A549 (cell line): Measurements from ENCODE around the gene MMP11. TPM values are rescaled to one million over a fixed set of nuclear protein-coding genes. Genes with fewer than 3 reads are reported as not detected.

Experiments used
- ATAC-seq, 2 experiments: fragments of 200-7000 bp in 1 of 2; fragments of >200 bp in 1 of 2; cut with Nextera tagmentation in 1 of 2; cut with Tn5 transposase in 1 of 2; 3 replicates each; pipeline versions ENCODE4 v1.8.0 to v1.9.1; 2018 to 2020; ENCODE audit warnings: mild to moderate bottlenecking in 1 of 2, moderate library complexity in 1 of 2
- CTCF ChIA-PET: fragments of 300-600 bp; sonication (Branson Sonifier 250); formaldehyde crosslinking; extraction: SDS; loops from one replicate; lab custom pipeline; 2021; ENCODE audit warnings: antibody characterized with exemption, inconsistent platforms; lab: Yijun Ruan, JAX
- POLR2A ChIA-PET: fragments of 350-600 bp; formaldehyde crosslinking; extraction: SDS; loops from one replicate; lab custom pipeline; 2021; ENCODE audit warnings: antibody characterized with exemption, inconsistent platforms; lab: Yijun Ruan, JAX
- DNase-seq, 2 experiments: peaks; one replicate each; pipeline versions ENCODE4 v3.0.0 to v3.0.0-alpha.2; 2011 to 2016; ENCODE audit warnings: low read depth in 1 of 2, low spot score in 1 of 2
- FAIRE-seq: peaks from 2 replicates; lab custom pipeline; 2011; peaks lifted over from hg19 to GRCh38; lab: Jason Lieb, UNC
- H3K27ac ChIP-seq, 2 experiments: fragments of >200 bp; sonication (Bioruptor Twin); formaldehyde crosslinking; 3 replicates each; pipeline ENCODE4 v1.5.1; 2016 to 2017
- H3K4me1 ChIP-seq: fragments of >200 bp; sonication (Bioruptor Twin); formaldehyde crosslinking; 3 replicates; pipeline ENCODE4 v1.6.1; 2016
- H3K4me2 ChIP-seq: fragments of >200 bp; sonication (Bioruptor Twin); formaldehyde crosslinking; 3 replicates; pipeline ENCODE4 v1.6.1; 2016
- H3K4me3 ChIP-seq: fragments of >200 bp; sonication (Bioruptor Twin); formaldehyde crosslinking; 3 replicates; pipeline ENCODE4 v1.5.1; 2016
- H3K9me3 ChIP-seq: fragments of >200 bp; sonication (Bioruptor Twin); formaldehyde crosslinking; 3 replicates; pipeline ENCODE4 v1.6.1; 2016
- BHLHE40 ChIP-seq: IDR thresholded peaks from 2 replicates; pipeline ENCODE4 v1.6.1; 2012; ENCODE audit warnings: low read depth, low read length, inconsistent platforms
- CBX2 ChIP-seq: fragments of 200-600 bp; sonication (generic); IDR thresholded peaks from 2 replicates; pipeline ENCODE4 v1.6.1; 2016; ENCODE audit warnings: low read depth, mild to moderate bottlenecking, borderline replicate concordance
- CBX8 ChIP-seq: fragments of 200-600 bp; sonication (generic); IDR thresholded peaks from 2 replicates; pipeline ENCODE4 v1.6.1; 2016
- CEBPB ChIP-seq, 2 experiments: fragments of >200 bp in 1 of 2; sonication (Bioruptor Twin) in 1 of 2; formaldehyde crosslinking in 1 of 2; IDR thresholded peaks; 2 replicates each; pipeline ENCODE4 v1.6.1; 2012 to 2016
- E2F6 ChIP-seq: IDR thresholded peaks from 2 replicates; pipeline ENCODE4 v1.6.1; 2012; ENCODE audit warnings: low read depth, borderline replicate concordance
- EHF ChIP-seq: fragments of 250-450 bp; sonication (Bioruptor Pico); IDR thresholded peaks from 2 replicates; pipeline ENCODE4 v1.5.0; 2020; ENCODE audit warnings: mild to moderate bottlenecking
- ELK1 ChIP-seq: fragments of 150-350 bp; IDR thresholded peaks from 2 replicates; pipeline ENCODE4 v1.6.1; 2014; ENCODE audit warnings: low read depth, mild to moderate bottlenecking, low read length
- EP300 ChIP-seq, 2 experiments: fragments of >200 bp; sonication (Bioruptor Twin); formaldehyde crosslinking; IDR thresholded peaks; 2 replicates in 1 of 2; 3 replicates in 1 of 2; pipeline ENCODE4 v1.6.1; 2016 to 2017
- HOXA7 ChIP-seq: fragments of 250-450 bp; sonication (Bioruptor Pico); IDR thresholded peaks from 2 replicates; pipeline ENCODE4 v1.5.0; 2020; ENCODE audit warnings: mild to moderate bottlenecking, moderate library complexity
- JUN ChIP-seq, 2 experiments: fragments of >200 bp; sonication (Bioruptor Twin); formaldehyde crosslinking; IDR thresholded peaks; 2 replicates in 1 of 2; 3 replicates in 1 of 2; pipeline ENCODE4 v1.6.1; 2016 to 2017
- JUNB ChIP-seq: fragments of >200 bp; sonication (Bioruptor Twin); formaldehyde crosslinking; IDR thresholded peaks from 2 replicates; pipeline ENCODE4 v1.6.1; 2016
- MAFK ChIP-seq: fragments of 450-650 bp; IDR thresholded peaks from 2 replicates; pipeline ENCODE4 v1.6.1; 2014; ENCODE audit not compliant: partially characterized antibody
- MAZ ChIP-seq: fragments of 150-350 bp; IDR thresholded peaks from 2 replicates; pipeline ENCODE4 v1.6.1; 2014; ENCODE audit warnings: antibody characterized with exemption, low read depth, low read length, borderline replicate concordance
- NFE2L2 ChIP-seq: fragments of 150-350 bp; conservative IDR thresholded peaks from 2 replicates; pipeline ENCODE4 v1.6.1; 2014; ENCODE audit warnings: low read length
- NPAS2 ChIP-seq: fragments of 250-450 bp; sonication (Bioruptor Pico); IDR thresholded peaks from 2 replicates; pipeline ENCODE4 v1.8.0; 2022; ENCODE audit warnings: mild to moderate bottlenecking, moderate library complexity, borderline replicate concordance
- RAD21 ChIP-seq, 2 experiments: fragments of >200 bp in 1 of 2; sonication (Bioruptor Twin) in 1 of 2; formaldehyde crosslinking in 1 of 2; IDR thresholded peaks in 1 of 2; conservative IDR thresholded peaks in 1 of 2; 2 replicates in 1 of 2; 3 replicates in 1 of 2; pipeline ENCODE4 v1.6.1; 2012 to 2018; ENCODE audit warnings: inconsistent platforms in 1 of 2
- RARB ChIP-seq: fragments of 250-450 bp; sonication (Bioruptor Pico); IDR thresholded peaks from 2 replicates; pipeline ENCODE4 v1.8.0; 2021; ENCODE audit warnings: mild to moderate bottlenecking, moderate library complexity
- RCOR1 ChIP-seq: fragments of 150-350 bp; IDR thresholded peaks from 2 replicates; pipeline ENCODE4 v1.6.1; 2014; ENCODE audit warnings: antibody characterized with exemption, low read length, low read depth
- RNF2 ChIP-seq: fragments of 200-600 bp; sonication (generic); IDR thresholded peaks from 2 replicates; pipeline ENCODE4 v1.6.1; 2016; ENCODE audit warnings: low read depth, mild to moderate bottlenecking, antibody characterized with exemption, moderate library complexity, borderline replicate concordance
- USF2 ChIP-seq: fragments of 450-650 bp; IDR thresholded peaks from 2 replicates; pipeline ENCODE4 v1.6.1; 2014; ENCODE audit warnings: antibody characterized with exemption
- ZC3H11A ChIP-seq: fragments of 450-650 bp; IDR thresholded peaks from 2 replicates; pipeline ENCODE4 v1.6.1; 2014; ENCODE audit warnings: antibody characterized with exemption, mild to moderate bottlenecking
- ZFP36 ChIP-seq: fragments of 450-650 bp; IDR thresholded peaks from 2 replicates; pipeline ENCODE4 v1.6.1; 2014; ENCODE audit warnings: borderline replicate concordance; ENCODE audit not compliant: partially characterized antibody
- WGBS: methylation state at CpG from one replicate; pipeline ENCODE4 v1.1.6; 2017; ENCODE audit errors: missing lambda C conversion rate; 5-methylcytosine and 5-hydroxymethylcytosine counted together
- polyA plus RNA-seq, 4 experiments: library from polyadenylated mRNA; depleted of rRNA in 3 of 4; stranded (reverse); fragments of >200 nt; fragmentation: RNase III in 1 of 4; extraction: RNeasy Plus Mini Kit Qiagen cat#74134 plus additional on column Dnase treatment in 1 of 4; gene quantifications; 2 replicates in 3 of 4; 3 replicates in 1 of 4; pipeline ENCODE4 v1.2.3, GENCODE V29; 2011 to 2017
- TF ChIP-seq, protein P1 (sequence below): fragments of >200 bp; sonication (Bioruptor Twin); formaldehyde crosslinking; IDR thresholded peaks from 3 replicates; pipeline ENCODE4 v1.6.1; 2016

MMP11 gene
- polyA plus RNA-seq, 2 of the 4 experiments (the other 2 are of a cell fraction) = 0.23 to 0.36 TPM

- DNase-seq (no peak), FAIRE-seq (no peak), ATAC-seq (no peak)
- CTCF ChIA-PET = interaction anchor here (0.7 to 3.2 kb wide), 7 partner anchors 15 to 56 kb away, joined by 3 to 14 read pairs (median 4); partner anchors contain the start of gene CHCHD10
- Histone ChIP-seq H3K4me2 (no peak overlapping the region), H3K9me3 (no peaks in the 10 kb centered on the region), H3K27ac (no peak overlapping the region), H3K4me3 (no peak overlapping the region), H3K4me1 (peaks cover 15% of the 10 kb centered on the region)
- TF ChIP-seq, protein P1, sequence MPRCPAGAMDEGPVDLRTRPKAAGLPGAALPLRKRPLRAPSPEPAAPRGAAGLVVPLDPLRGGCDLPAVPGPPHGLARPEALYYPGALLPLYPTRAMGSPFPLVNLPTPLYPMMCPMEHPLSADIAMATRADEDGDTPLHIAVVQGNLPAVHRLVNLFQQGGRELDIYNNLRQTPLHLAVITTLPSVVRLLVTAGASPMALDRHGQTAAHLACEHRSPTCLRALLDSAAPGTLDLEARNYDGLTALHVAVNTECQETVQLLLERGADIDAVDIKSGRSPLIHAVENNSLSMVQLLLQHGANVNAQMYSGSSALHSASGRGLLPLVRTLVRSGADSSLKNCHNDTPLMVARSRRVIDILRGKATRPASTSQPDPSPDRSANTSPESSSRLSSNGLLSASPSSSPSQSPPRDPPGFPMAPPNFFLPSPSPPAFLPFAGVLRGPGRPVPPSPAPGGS = no peak
- TF ChIP-seq E2F6 (no peak), RARB (CRISPR knock-in tag) (no peak), MAZ (no peak), CEBPB (IDR thresholded peaks at IDR 0.05) (no peak), NPAS2 (CRISPR knock-in tag) (no peak), EP300 (IDR thresholded peaks at IDR 0.05) (no peak), ZFP36 (no peak), HOXA7 (CRISPR knock-in tag) (no peak), JUN (IDR thresholded peaks at IDR 0.05) (no peak), USF2 (no peak), MAFK (no peak)
- 86% methylated on average over 4 of the region's 4 CpGs for WGBS
- POLR2A ChIA-PET = no interaction called here
Observed at GRCh38 chr22:23789638-23790037, 17.0 kb downstream of the MMP11 start.

DNA sequence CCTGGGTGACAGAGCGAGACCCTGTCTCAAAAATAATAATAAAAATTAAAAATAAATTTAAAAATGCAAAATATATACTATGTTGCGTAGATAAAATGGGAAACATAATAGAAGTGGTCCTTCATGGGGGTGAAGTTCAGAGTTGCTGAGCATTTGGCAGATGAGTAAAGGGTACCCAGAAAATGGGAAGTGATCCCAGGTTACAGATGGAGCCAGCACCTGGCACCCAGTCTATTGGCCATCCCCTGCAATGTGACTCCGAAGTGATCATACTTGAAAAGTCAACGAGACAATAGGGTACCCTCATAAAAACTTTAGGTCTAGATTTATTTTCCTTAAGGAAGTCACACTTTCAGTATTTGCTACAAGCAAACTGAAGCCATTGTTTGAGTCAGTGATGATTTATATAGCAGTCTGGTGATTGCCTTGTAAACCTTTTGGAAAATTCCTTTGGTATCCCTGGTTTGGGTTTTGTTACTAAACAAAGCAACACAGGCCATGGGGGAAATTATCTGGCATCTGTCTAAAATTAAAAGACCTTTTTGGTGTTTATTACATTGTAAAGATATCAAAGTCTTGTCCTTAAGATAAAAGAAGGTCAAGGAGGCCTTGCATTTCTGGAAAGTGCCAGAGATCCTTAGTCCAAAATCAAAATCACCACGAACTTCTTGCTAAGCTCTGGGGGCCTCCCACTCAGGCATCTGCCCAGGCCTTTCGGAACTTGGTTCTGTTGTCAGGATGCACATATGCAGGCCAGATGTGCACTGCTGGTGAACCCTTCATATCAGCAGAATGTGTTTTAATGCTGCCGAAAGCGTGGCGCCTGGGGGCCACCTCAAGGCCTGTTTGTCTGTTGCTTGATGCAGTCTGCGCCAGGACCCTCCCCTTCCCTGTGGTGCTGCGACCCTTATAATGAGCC lies 18.4 kb downstream of the MMP11 start:
- Histone ChIP-seq H3K4me1 (peaks cover 14% of the 10 kb centered on the region; the same call in 2 of the 3 replicates), H3K9me3 (no peaks in the 10 kb centered on the region), H3K4me2 (no peak overlapping the region), H3K4me3 (no peak overlapping the region), H3K27ac (no peak overlapping the region)
- FAIRE-seq (no peak), ATAC-seq (no peak), DNase-seq (no peak)
- CTCF ChIA-PET = no interaction called here
- 82% methylated on average over 10 of the region's 11 CpGs for WGBS
- TF ChIP-seq CBX2 (no peak), ZC3H11A (no peak), JUNB (no peak), BHLHE40 (no peak), CBX8 (no peak)
- TF ChIP-seq, all 56 proteins: peak for 0
- POLR2A ChIA-PET = no interaction called here

- peaks cover 9% of the 10 kb centered on the region; the same call in 2 of the 3 replicates for H3K4me1 ChIP-seq
- no peak overlapping the region for H3K27ac ChIP-seq
- WGBS = 90% methylated on average over 21 of the region's 25 CpGs
- ChIA-PET POLR2A (no interaction called here), CTCF (interaction anchor here (1.5 kb wide), 1 partner anchor 57 kb away, joined by 7 read pairs; no protein-coding TSS in a partner anchor)
- no peak overlapping the region for H3K4me3 ChIP-seq
- no peak overlapping the region for H3K4me2 ChIP-seq
- no peaks in the 10 kb centered on the region for H3K9me3 ChIP-seq
- ATAC-seq (no peak), DNase-seq (no peak), FAIRE-seq (no peak)
- TF ChIP-seq RNF2 = no peak
- TF ChIP-seq JUN (IDR thresholded peaks at IDR 0.05) = no peak
- TF ChIP-seq ELK1 = no peak
- no peak for TF ChIP-seq RAD21 (conservative IDR thresholded peaks at IDR 0.05 in 1 of 2, IDR thresholded peaks at IDR 0.05 in 1 of 2)
- no peak for TF ChIP-seq RCOR1
- TF ChIP-seq CBX2 = no peak
- no peak for TF ChIP-seq JUNB
- TF ChIP-seq EHF (CRISPR knock-in tag) = no peak
- no peak for TF ChIP-seq E2F6
- no peak for TF ChIP-seq NFE2L2
Observed at GRCh38 chr22:23791738-23792645, 19.3 kb downstream of the MMP11 start.
